GM12878 (cell line): ENCODE data around the gene AP2A2. TPM values are rescaled to one million over a fixed set of nuclear protein-coding genes. Genes with fewer than 3 reads are reported as not detected.

Source experiments
- ATAC-seq: fragments of 200-7000 bp; cut with Tn5 transposase; 3 replicates; pipeline ENCODE4 v1.9.1; 2020; ENCODE audit warnings: mild to moderate bottlenecking, moderate library complexity
- BruUV-seq: library from RNA; stranded (reverse); fragments of 400-500 nt; replicated peaks from 2 replicates; lab custom pipeline; 2021; lab: Mats Ljungman, UMichigan
- CTCF ChIA-PET: fragments of 300-600 bp; sonication (Branson Sonifier 250); formaldehyde crosslinking; extraction: SDS; loops from one replicate; lab custom pipeline; 2021; ENCODE audit warnings: inconsistent platforms; lab: Yijun Ruan, JAX
- POLR2A ChIA-PET: fragments of 350-600 bp; formaldehyde crosslinking; extraction: SDS; loops from one replicate; lab custom pipeline; 2021; ENCODE audit warnings: inconsistent platforms; lab: Charles Lee
- RAD21 ChIA-PET: fragments of 300-600 bp; sonication (Branson Sonifier 250); formaldehyde crosslinking; loops from one replicate; lab custom pipeline; 2023; ENCODE audit warnings: antibody characterized with exemption; ENCODE audit not compliant: unreplicated experiment; lab: Charles Lee
- SMC1A ChIA-PET: fragments of 300-600 bp; sonication (Branson Sonifier 250); formaldehyde crosslinking; loops from one replicate; lab custom pipeline; 2023; ENCODE audit not compliant: unreplicated experiment, uncharacterized antibody; lab: Charles Lee
- DNase-seq: peaks from one replicate; pipeline ENCODE4 v3.0.0-alpha.2; 2011; ENCODE audit warnings: low read depth, low spot score
- FAIRE-seq: peaks from 3 replicates; lab custom pipeline; 2011; peaks lifted over from hg19 to GRCh38; lab: Jason Lieb, UNC
- H2AFZ ChIP-seq: 2 replicates; pipeline ENCODE4 v1.6.0; 2011; ENCODE audit warnings: low read depth, low read length, control low read depth; ENCODE audit not compliant: control insufficient read depth
- H3K27ac ChIP-seq: 2 replicates; pipeline ENCODE4 v1.5.1; 2011; ENCODE audit warnings: control low read depth; ENCODE audit not compliant: control insufficient read depth, insufficient read depth
- H3K27me3 ChIP-seq, 2 experiments: replicated peaks in 1 of 2; 2 replicates each; pipeline versions ENCODE4 v1.6.0 to v1.6.1; 2011; ENCODE audit warnings: low read length in 1 of 2; ENCODE audit not compliant: control insufficient read depth in 2 of 2, insufficient read depth in 2 of 2
- H3K36me3 ChIP-seq, 2 experiments: 2 replicates each; pipeline ENCODE4 v1.5.1; 2011; ENCODE audit warnings: low read length in 1 of 2; ENCODE audit not compliant: control insufficient read depth in 2 of 2, insufficient read depth in 2 of 2
- H3K4me1 ChIP-seq: 2 replicates; pipeline ENCODE4 v1.6.1; 2011; ENCODE audit warnings: mild to moderate bottlenecking, low read length, moderate library complexity, mixed read lengths; ENCODE audit not compliant: control insufficient read depth, insufficient read depth
- H3K4me2 ChIP-seq: 2 replicates; pipeline ENCODE4 v1.6.0; 2011; ENCODE audit warnings: control low read depth; ENCODE audit not compliant: control insufficient read depth, insufficient read depth
- H3K4me3 ChIP-seq: fragments of 200-600 bp; sonication (generic); 2 replicates; pipeline ENCODE4 v1.5.1; 2016
- H3K79me2 ChIP-seq: 2 replicates; pipeline ENCODE4 v1.6.0; 2011; ENCODE audit warnings: low read length; ENCODE audit not compliant: control insufficient read depth, insufficient read depth
- H3K9ac ChIP-seq: 2 replicates; pipeline ENCODE4 v1.8.0; 2011; ENCODE audit warnings: low read length, control low read depth, mixed read lengths; ENCODE audit not compliant: control insufficient read depth, insufficient read depth
- H3K9me3 ChIP-seq: replicated peaks from 3 replicates; pipeline ENCODE4 v1.5.1; 2011; ENCODE audit warnings: mild to moderate bottlenecking, low read length; ENCODE audit not compliant: control insufficient read depth, insufficient read depth
- H4K20me1 ChIP-seq: 2 replicates; pipeline ENCODE4 v1.6.0; 2011; ENCODE audit not compliant: control insufficient read depth, insufficient read depth
- ATF7 ChIP-seq: fragments of 450-650 bp; IDR thresholded peaks from 2 replicates; pipeline ENCODE4 v1.6.1; 2016; ENCODE audit warnings: low read depth, mild to moderate bottlenecking
- ESRRA ChIP-seq: IDR thresholded peaks from 2 replicates; pipeline ENCODE4 v1.6.1; 2012; ENCODE audit warnings: mild to moderate bottlenecking, low read length, improper control_type of control experiment
- IKZF1 ChIP-seq: fragments of 450-650 bp; conservative IDR thresholded peaks from 2 replicates; pipeline ENCODE4 v1.6.1; 2017; ENCODE audit warnings: antibody characterized with exemption, mild to moderate bottlenecking
- LARP7 ChIP-seq: fragments of 450-650 bp; IDR thresholded peaks from 2 replicates; pipeline ENCODE4 v1.6.1; 2017; ENCODE audit warnings: mild to moderate bottlenecking
- MTA2 ChIP-seq: fragments of 450-650 bp; IDR thresholded peaks from 2 replicates; pipeline ENCODE4 v1.6.1; 2016; ENCODE audit warnings: low read depth, mild to moderate bottlenecking, moderate library complexity
- PML ChIP-seq: IDR thresholded peaks from 2 replicates; pipeline ENCODE4 v1.6.1; 2012; ENCODE audit warnings: low read length, inconsistent platforms
- POLR2A ChIP-seq: IDR thresholded peaks from 2 replicates; pipeline ENCODE4 v1.6.1; 2011; ENCODE audit warnings: low read depth, mild to moderate bottlenecking, low read length
- SREBF2 ChIP-seq: IDR thresholded peaks from 2 replicates; pipeline ENCODE4 v1.6.1; 2012; ENCODE audit warnings: mild to moderate bottlenecking, low read length
- SRF ChIP-seq, 2 experiments: IDR thresholded peaks; 2 replicates each; pipeline ENCODE4 v1.6.1; 2011; ENCODE audit warnings: low read depth in 2 of 2, low read length in 2 of 2, mild to moderate bottlenecking in 1 of 2, moderate library complexity in 1 of 2
- WGBS: methylation state at CpG from one replicate; pipeline ENCODE4 v1.1.6; 2016; ENCODE audit warnings: low lambda C conversion rate; ENCODE audit not compliant: insufficient replicate concordance, insufficient coverage; ENCODE audit errors: missing lambda C conversion rate; 5-methylcytosine and 5-hydroxymethylcytosine counted together
- in situ Hi-C: fragments of 300-500 bp; cut with MboI; formaldehyde crosslinking; loops from 9 replicates; pipeline ENCODE4 v1.14.3; 2018; ENCODE audit warnings: mixed read lengths
- intact Hi-C: fragments of 100-400 bp; cut with micrococcal nuclease; formaldehyde crosslinking; loops from one replicate; pipeline ENCODE4 v1.14.2; 2022; ENCODE audit not compliant: unreplicated experiment
- polyA plus RNA-seq, 11 experiments: library from polyadenylated mRNA; depleted of rRNA in 4 of 11; unstranded in 6 of 11; stranded (reverse) in 5 of 11; fragments of >200 nt; fragmentation: Nextera tagmentation in 4 of 11; fragmentation: Illumina TruSeq in 1 of 11; extraction: Ambion mirVana in 4 of 11; extraction: Trizol in 1 of 11; gene quantifications; 1 replicate in 1 of 11; 2 replicates in 10 of 11; pipeline versions ENCODE4 v1.2.1 to v1.2.3, GENCODE V29; 2011 to 2016; ENCODE audit warnings: inconsistent platforms in 2 of 11, missing spikeins in 2 of 11, low read depth in 1 of 11
- total RNA-seq, 4 experiments: library from RNA; depleted of rRNA in 3 of 4; stranded (reverse); fragments of >200 nt in 3 of 4; fragmentation: Illumina TruSeq in 1 of 4; extraction: Trizol in 1 of 4; gene quantifications; 2 replicates each; pipeline versions ENCODE4 v1.2.1 to v1.2.3, GENCODE V29; 2013 to 2021
- TF ChIP-seq, protein P1 (sequence below): IDR thresholded peaks from 2 replicates; pipeline ENCODE4 v1.6.1; 2012; ENCODE audit warnings: low read length, inconsistent platforms

The AP2A2 gene
- total and polyA plus RNA-seq, 10 of the 15 experiments (the other 5 are each of a cell fraction or from before 2014, with no cell fraction given): 0.58 to 48.8 (median 18.2) TPM

DNA sequence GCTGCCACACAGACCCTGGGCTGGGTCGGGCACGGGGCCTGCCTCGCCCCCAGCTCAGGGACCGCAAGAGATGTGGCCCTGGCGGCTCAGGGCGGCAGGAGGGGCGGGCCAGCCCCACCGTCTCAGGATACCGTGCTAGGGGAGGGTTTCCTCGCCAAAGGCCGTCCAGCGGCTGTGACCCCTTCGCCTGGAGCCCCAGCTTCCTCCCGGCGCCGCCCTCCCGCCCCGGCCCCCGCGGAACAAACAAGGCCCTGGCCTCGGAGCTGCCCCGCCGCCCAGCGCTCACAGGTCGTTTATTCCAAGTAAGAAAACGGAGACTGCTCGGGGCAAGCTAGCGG lies 543 bp upstream of the AP2A2 start (continued):
- TF ChIP-seq PML: no peak
- TF ChIP-seq LARP7: no peak

DNA sequence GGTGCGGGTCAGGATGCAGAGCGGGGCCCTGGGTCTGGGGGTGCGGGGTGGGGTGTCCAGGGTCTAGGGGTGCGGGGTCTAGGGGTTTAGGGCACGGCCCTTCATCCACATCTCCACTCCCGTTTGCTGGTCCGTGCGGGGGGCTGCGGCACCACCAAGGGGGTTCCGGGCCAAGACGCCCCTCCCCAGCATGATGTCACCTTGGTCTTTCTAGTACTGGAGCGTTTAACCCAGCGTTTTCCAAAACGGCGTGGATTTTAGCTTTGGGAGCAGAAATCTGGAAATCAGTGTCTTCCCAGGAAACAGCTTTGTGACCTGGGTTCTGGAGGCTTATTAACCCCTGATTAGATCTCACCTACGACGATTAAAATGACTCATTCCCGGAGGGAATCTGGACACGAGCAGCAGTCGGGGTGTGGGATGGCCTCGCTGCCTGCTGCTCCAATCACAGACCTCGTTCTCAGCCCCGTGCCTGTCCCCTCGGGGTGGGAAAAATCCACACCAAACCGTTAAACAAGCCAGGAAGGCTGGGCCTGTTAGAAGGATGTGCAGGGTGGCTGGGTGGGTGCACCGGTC lies 759 bp downstream of the AP2A2 start:
- BruUV-seq: TSS peak; percentile 54
- ChIA-PET CTCF (no interaction called here), POLR2A (no interaction called here), RAD21 (no interaction called here), SMC1A (no interaction called here)
- Histone ChIP-seq H3K9ac (peak overlapping the region; percentile 70), H3K4me1 (peaks cover 7% of the 10 kb centered on the region; the same call in 1 of the 2 replicates), H3K4me2 (peak overlapping the region; percentile 95), H3K79me2 (peaks cover 29% of the 10 kb centered on the region), H3K27me3 (no peaks in the 10 kb centered on the region), H3K4me3 (peak overlapping the region; percentile 66), H3K36me3 (no peaks in the 10 kb centered on the region), H3K27ac (peak overlapping the region; percentile 56; the same call in 1 of the 2 replicates), H2AFZ (peak overlapping the region; percentile 20), H3K9me3 (no peaks in the 10 kb centered on the region), H4K20me1 (no peaks in the 10 kb centered on the region)
- in situ Hi-C loops: no loop called here
- FAIRE-seq (no peak), DNase-seq (no peak), ATAC-seq (peak; percentile 6)
- TF ChIP-seq MTA2 (no peak), SRF (IDR thresholded peaks at IDR 0.05; ENCODE audit: low read depth in 2 of 2, low read length in 2 of 2) (no peak), POLR2A (no peak), ATF7 (0 out of 2 replicates have a peak, but pooled peaks have one; percentile 15), SREBF2 (no peak), ESRRA (no peak), IKZF1 (peak; percentile 18)
- TF ChIP-seq, protein P1, sequence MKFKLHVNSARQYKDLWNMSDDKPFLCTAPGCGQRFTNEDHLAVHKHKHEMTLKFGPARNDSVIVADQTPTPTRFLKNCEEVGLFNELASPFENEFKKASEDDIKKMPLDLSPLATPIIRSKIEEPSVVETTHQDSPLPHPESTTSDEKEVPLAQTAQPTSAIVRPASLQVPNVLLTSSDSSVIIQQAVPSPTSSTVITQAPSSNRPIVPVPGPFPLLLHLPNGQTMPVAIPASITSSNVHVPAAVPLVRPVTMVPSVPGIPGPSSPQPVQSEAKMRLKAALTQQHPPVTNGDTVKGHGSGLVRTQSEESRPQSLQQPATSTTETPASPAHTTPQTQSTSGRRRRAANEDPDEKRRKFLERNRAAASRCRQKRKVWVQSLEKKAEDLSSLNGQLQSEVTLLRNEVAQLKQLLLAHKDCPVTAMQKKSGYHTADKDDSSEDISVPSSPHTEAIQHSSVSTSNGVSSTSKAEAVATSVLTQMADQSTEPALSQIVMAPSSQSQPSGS: no peak
- intact Hi-C loops: loop anchor here (5.0 kb wide), 1 partner anchor 126 kb away; no protein-coding TSS in a partner anchor
- WGBS: 20% methylated on average over 23 of the region's 26 CpGs
